SK-N-DZ (cell line): ENCODE results near the gene PRKAR1A. TPM values are rescaled to one million over a fixed set of nuclear protein-coding genes. Genes with fewer than 3 reads are reported as not detected.
"Not testable (repeated sequence)": the region's sequence is repeated elsewhere in the genome, so short reads cannot be mapped to it uniquely, and the experiment has no call there.

Experiments used
- DNase-seq: peaks from one replicate; pipeline ENCODE4 v3.0.0-alpha.2; 2015; ENCODE audit warnings: low spot score
- polyA plus RNA-seq, 2 experiments: library from polyadenylated mRNA; depleted of rRNA; stranded (reverse); fragments of >200 nt; gene quantifications; 2 replicates each; pipeline ENCODE4 v1.2.3, GENCODE V29; 2014

PRKAR1A gene
- polyA plus RNA-seq (2014; cell fraction: cytosol; rRNA removed): 143 and 210 TPM in 2 replicates
- 79.6 and 90.5 TPM in 2 replicates for polyA plus RNA-seq (2014; cell fraction: nucleus; rRNA removed)

DNA sequence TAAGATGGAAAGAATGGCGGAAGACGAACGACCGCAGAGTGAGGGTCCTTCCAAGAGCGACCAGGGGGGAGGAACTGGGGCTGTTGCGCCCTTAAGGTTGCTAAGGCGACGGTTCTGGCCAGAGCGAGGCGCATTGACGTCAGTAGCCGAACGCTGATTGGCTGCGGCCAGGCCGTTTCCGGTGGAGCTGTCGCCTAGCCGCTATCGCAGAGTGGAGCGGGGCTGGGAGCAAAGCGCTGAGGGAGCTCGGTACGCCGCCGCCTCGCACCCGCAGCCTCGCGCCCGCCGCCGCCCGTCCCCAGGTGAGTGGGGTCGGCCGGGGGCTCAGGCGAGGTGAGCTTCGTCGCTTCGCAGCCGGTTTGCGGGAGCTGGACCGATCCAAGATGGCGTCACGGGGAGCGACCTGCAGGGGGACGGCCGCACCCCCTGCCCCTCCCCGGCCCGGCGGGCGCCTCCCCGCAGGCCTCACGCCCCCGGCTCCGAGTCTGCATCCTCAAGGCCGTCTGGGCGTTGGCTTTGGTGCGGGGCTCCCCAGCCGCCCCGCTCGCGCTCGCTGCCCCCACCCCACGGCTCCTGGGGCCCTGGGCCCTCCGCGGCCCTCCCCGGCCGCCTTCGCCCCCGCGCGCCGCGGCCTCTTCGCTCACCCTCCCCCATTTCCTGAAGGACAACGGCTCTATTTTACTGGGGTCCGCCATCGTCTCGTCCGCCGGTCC lies at the start of gene PRKAR1A:
PRKAR1A (plus strand) TSS at position 184 of the 713 bp plus-strand sequence. CDS start 2,970 bp downstream, outside the sequence.
- peak; percentile 97 for DNase-seq

DNA sequence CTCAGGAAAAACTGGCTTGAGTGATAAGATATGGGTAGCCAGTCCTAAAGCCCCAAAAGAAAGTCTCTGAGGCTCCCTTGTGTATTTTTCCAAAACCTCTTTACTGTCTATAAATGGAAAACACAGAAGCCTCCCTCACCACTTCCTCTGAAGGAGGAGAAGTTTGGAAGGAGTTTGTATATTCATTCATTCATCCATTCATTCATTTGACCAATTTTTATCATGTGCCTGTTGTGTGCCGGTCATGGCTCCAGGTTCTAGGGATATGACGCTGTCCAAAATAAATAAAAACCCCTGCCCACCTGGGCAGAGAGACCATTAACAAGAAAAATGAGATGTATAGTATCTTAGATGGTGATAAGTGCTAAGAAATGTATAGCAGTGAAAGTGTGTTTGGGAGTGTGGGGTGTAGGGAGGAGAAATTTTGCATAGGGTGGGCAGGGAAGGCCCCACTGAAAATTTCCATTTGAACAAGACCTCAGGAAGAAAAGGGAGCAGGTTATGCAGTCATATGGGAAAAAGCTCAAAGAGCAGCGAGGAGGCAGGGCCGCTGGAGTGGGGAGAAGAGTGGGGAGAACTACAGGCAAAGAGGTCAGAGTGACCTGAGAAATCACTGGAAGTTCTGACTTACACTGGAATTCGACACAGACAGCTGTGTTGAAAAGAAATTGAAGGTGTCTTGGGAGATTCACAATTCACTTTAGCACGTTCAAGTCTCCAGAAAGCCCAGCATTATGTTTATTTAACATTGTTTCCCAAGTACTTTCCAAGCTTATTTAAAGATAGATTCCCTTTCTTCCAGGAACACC lies 48.8 kb upstream of the PRKAR1A start:
- no peak for DNase-seq

DNA sequence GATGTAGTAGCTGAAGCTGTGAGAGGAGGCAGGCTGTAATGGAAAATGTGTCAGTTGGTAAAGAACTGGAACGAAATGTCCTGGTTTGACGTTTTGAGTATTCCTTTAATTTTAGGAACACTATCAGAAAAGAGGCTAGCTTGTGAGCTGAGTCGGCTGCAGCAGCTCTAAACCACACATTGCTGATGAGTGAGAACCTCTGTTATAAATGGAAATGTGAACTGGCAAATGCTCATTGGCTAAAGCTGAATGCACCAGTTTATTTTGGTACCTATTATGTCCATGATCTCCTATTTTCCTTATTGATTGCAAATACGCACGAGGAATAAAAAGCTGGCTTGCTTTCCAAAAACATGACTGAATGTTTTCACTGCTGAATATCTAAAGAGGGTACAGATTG lies 43.9 kb upstream of the PRKAR1A start:
- DNase-seq: no peak

- no peak for DNase-seq
Observed at GRCh38 chr17:68468788-68469187, 43.4 kb upstream of the PRKAR1A start.

GRCh38 chr17:68470961-68471360 lies 41.3 kb upstream of the PRKAR1A start:
- DNase-seq: no peak

- DNase-seq: no peak
Observed at GRCh38 chr17:68480885-68481284, 31.3 kb upstream of the PRKAR1A start.

- no peak for DNase-seq
Observed at GRCh38 chr17:68482576-68483041, 29.6 kb upstream of the PRKAR1A start.

DNA sequence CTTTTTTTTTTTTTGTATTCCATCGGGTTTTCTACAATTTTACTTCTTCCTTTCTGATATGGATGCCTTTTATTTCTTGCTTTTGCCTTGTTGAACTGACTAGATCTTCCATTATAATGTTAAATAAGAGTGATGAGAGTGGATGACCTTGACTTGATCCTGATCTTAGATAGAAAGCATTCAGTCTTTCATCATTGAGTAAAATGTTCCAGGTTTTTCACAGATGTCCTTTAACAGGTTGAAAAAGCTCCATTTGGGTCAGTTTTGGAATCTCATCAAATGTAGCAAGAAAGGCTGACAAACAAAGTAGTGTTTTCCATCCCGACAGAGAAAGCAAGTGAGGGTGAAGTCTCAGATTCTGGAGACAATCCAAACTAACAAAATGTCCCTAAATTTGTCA lies 27.8 kb upstream of the PRKAR1A start:
- no peak for DNase-seq

- no peak for DNase-seq
Observed at GRCh38 chr17:68489919-68490318, 22.3 kb upstream of the PRKAR1A start.

GRCh38 chr17:68491381-68492231 lies 20.6 kb upstream of the PRKAR1A start:
- no peak for DNase-seq

DNA sequence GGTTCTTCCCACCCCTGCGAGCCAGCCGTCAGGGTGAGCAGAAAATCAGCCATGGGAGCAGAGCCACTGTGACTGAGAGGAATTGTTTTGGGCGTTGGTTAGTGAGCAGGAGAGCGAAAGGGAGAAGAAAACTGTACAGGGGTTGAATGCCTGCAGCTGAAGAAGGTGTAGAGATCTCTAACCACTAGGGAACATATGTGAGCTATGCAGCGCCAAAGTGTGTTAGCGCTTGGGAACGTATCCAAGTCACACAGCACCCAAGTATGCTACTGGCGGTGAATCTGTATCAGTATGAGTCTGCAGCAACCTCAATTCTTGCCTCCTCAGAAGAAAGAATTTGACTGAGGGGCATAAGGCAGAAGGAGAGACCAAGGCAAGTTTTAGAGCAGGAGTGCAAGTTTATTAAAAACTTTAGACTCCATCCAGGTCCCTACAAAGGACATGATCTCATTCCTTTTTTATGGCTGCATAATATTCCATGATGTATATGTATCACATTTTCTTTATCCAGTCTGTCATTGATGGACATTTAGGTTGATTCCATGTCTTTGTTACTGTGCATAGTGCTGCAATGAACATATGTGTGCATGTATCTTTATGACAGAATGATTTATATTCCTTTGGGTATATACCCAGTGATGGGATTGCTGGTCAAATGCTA lies 19.7 kb upstream of the PRKAR1A start:
- not testable (repeated sequence) for DNase-seq

DNA sequence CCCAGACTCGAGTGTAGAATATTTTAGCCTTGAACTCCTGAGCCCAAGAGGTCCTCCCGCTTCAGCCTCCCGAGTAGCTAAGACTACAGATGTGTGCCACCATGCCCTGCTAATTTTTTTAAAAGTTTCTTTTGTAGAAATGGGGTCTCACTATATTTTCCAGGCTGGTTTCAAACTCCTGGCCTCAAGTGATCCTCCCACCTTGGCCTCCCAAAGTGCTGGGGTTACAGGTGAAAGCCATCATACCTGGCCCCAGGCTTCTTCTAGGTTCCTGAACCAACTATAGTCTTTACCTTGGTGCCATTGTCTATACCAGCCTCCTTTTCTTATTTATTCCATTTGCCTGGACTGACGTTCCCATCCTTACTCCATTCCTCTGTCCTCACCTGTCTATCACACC lies 17.1 kb upstream of the PRKAR1A start:
- no peak for DNase-seq

DNA sequence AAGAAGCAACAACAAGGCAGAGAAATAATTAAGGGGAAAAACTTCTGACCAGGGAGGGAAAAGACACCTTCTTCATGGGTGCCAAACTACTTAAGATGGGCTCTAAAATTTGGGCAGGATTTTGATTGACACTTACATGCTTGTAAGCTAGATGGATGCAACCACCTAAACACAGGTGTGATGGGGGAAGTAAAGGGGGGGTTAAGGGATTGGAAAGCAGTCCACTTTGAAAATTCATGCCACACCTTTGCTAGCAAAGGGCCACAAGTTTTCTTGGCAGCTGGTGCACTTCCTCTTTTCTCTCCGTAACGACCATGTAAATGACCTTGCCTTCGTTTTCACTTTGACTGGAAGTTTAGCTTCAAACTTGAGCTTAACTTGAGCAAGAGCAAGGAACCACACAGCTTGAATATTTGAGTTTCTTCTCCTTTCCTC lies 14.3 kb upstream of the PRKAR1A start:
- DNase-seq: no peak

DNA sequence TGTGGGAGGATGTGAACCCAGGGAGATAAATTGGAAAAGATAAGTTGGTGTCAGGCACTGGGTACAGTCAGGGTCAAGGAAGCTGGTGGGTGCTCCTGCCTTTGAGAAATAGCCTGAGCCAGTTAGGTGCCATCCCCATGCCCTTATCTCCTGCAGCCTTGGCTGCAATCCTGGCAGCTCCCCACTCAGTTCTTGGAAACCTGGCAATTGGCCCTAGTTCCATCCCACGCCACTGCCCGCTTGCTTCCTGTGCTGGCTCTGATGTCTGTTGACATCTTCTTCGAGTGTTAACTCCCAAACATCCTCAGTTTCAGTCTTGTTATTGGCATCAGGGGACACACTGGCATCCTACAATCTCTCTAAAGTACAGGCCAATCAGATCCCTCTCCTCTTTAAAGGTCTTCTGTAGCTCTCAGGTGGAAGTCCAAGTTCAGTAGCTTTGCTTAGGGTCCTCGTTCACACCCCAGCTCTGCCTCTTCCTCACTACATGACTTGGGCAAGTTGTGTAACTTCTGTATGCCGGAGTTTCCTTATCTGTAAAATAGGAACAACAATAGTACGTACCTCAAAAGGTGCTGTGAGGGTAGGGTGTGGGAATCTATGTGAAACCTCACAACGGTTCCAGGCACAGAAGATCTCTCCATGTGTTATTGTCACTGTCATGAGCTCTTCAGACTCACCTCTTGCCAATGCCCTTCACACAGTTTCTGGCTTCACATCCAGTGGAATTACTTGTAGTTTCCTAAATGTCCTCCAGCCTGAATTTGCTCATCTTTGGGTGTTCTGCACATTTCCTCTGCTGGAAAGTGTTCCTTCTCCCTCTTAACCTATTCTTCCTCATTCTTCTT lies 13.5 kb upstream of the PRKAR1A start:
- DNase-seq: no peak

GRCh38 chr17:68499587-68499986 lies 12.6 kb upstream of the PRKAR1A start:
- no peak for DNase-seq

DNA sequence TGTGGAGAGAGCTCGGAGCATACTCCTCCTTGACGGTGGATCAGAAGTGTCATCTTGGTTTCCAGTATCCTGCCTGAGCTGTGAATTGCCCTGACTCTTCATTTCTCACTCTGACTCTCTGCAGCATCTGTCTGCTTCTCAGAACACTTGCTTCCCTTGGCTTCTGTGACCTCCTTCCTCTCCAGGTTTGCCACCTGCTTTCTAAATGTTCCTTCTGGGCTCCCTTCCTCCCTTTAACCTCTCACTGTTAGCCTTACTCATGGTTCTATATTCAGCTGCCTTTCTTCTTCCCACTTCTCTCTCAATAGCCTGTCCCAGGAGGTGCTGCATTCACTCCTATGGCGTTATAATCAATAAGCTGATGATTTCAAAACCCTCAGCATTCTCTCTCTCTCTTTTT lies 11.2 kb upstream of the PRKAR1A start:
- no peak for DNase-seq

- no peak for DNase-seq
Observed at GRCh38 chr17:68505951-68506350, 6.3 kb upstream of the PRKAR1A start.

- DNase-seq: no peak
Observed at GRCh38 chr17:68507576-68507975, 4.7 kb upstream of the PRKAR1A start.

GRCh38 chr17:68509141-68510057 lies 2.8 kb upstream of the PRKAR1A start:
- DNase-seq: no peak
